Muscle layer of duodenum (tissue), 2 donors: Measurements from ENCODE around the gene KRAS.

ENCODE experiments used
- H3K27ac ChIP-seq: one replicate; pipeline ENCODE4 v1.7.0; 2013; ENCODE audit warnings: mild to moderate bottlenecking, low read length
- H3K27me3 ChIP-seq: one replicate; pipeline ENCODE4 v1.7.0; 2013; ENCODE audit warnings: low read depth, mild to moderate bottlenecking, control low read depth, low read length
- H3K36me3 ChIP-seq, 2 donors: one replicate each; pipeline ENCODE4 v1.7.0; 2013; ENCODE audit warnings: low read length in 2 of 2, control low read depth in 1 of 2, mild to moderate bottlenecking in 1 of 2; ENCODE audit not compliant: insufficient read depth in 2 of 2, control insufficient read depth in 1 of 2
- H3K4me1 ChIP-seq, 2 donors: one replicate each; pipeline ENCODE4 v1.7.0; 2013; ENCODE audit warnings: low read length in 2 of 2, mild to moderate bottlenecking in 2 of 2, control low read depth in 1 of 2, moderate library complexity in 1 of 2; ENCODE audit not compliant: insufficient read depth in 2 of 2, control insufficient read depth in 1 of 2
- H3K4me3 ChIP-seq, 2 donors: one replicate each; pipeline ENCODE4 v1.7.0; 2013; ENCODE audit warnings: low read length in 2 of 2, low read depth in 1 of 2, mild to moderate bottlenecking in 1 of 2
- H3K9me3 ChIP-seq, 2 donors: one replicate each; pipeline ENCODE4 v1.7.0; 2013; ENCODE audit warnings: low read length in 2 of 2, control low read depth in 1 of 2, mild to moderate bottlenecking in 1 of 2; ENCODE audit not compliant: control insufficient read depth in 1 of 2
- donor health status: healthy.

Gene KRAS

DNA sequence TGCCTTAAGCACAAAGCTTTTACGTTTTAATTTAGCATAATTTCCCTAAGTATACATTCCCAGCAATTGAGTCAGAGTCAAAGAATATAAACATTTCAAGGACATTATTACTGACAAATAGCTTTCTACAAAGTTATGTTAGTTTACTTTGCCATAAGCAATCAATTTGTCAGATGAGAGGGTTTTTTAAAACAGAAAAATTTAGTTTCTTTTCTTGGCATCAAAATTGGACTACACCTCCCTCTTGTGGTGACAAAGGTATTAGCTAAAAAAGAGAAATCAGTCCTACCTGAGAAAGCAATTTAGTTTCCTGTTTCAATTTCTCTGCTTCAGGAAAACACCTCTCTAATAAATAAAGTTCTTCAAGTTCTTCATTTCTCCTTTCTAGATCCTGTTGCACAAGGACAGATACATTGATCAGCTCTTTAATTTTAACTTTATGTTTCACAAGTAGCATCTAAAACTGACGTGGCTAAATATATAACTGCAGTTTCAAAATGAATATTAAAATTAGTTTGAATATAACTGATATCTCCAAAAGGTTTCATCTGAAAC lies 95.6 kb downstream of the KRAS start:
- no peaks in the 10 kb centered on the region for H3K9me3 ChIP-seq
- H3K36me3 ChIP-seq = no peaks in the 10 kb centered on the region
- no peak overlapping the region for H3K4me3 ChIP-seq
- no peak overlapping the region for H3K27ac ChIP-seq
- no peaks in the 10 kb centered on the region for H3K4me1 ChIP-seq
- H3K27me3 ChIP-seq = no peaks in the 10 kb centered on the region
